Panc1 (cell line): Measurements from ENCODE around the gene GLIS2.

Experiments used
- CTCF ChIP-seq: fragments of 450-650 bp; IDR thresholded peaks from 2 replicates; pipeline ENCODE4 v1.5.1; 2017; ENCODE audit warnings: mild to moderate bottlenecking
- POLR2AphosphoS5 ChIP-seq: IDR thresholded peaks from 2 replicates; pipeline ENCODE4 v1.6.1; 2012; ENCODE audit warnings: mild to moderate bottlenecking, low read depth, low read length, moderate library complexity
- REST ChIP-seq, 2 experiments: IDR thresholded peaks; 2 replicates each; pipeline ENCODE4 v1.6.1; 2011 to 2012; ENCODE audit warnings: low read depth in 2 of 2, control low read depth in 1 of 2, low read length in 1 of 2, mild to moderate bottlenecking in 1 of 2, moderate library complexity in 1 of 2; ENCODE audit not compliant: insufficient read depth in 1 of 2
- SIN3A ChIP-seq: IDR thresholded peaks from 2 replicates; pipeline ENCODE4 v1.6.1; 2012; ENCODE audit warnings: low read depth, mild to moderate bottlenecking, low read length, moderate library complexity, borderline replicate concordance; ENCODE audit not compliant: insufficient read depth
- TCF7L2 ChIP-seq: IDR thresholded peaks from 2 replicates; pipeline ENCODE4 v1.6.1; 2011; ENCODE audit warnings: mild to moderate bottlenecking, low read depth, low read length, inconsistent platforms

GRCh38 chr16:4373909-4374742, 58.3 kb downstream of the GLIS2 start:
- TF ChIP-seq CTCF (no peak), SIN3A (no peak), POLR2AphosphoS5 (no peak), TCF7L2 (no peak), REST (IDR thresholded peaks at IDR 0.05; ENCODE audit: insufficient read depth in 1 of 2, low read depth in 2 of 2, low read length in 1 of 2) (no peak)
